ENCODE results near the gene ZNRF1. TPM values are rescaled to one million over a fixed set of nuclear protein-coding genes. Genes with fewer than 3 reads are reported as not detected.

Gene ZNRF1
- total and polyA plus RNA-seq, 3 donors from 2014 or later, result 51.8 to 93.0 (median 90.4) TPM

- intact Hi-C loops (cut with DNase I; ENCODE audit: low total_unique reads), result loop anchor here (2.0 kb wide), 1 partner anchor 113 kb away; the partner anchor contains the start of gene ZNRF1
- Histone ChIP-seq H3K4me1 (peaks cover 44% of the 10 kb centered on the region), H3K9me3 (no peaks in the 10 kb centered on the region), H3K27me3 (no peaks in the 10 kb centered on the region), H3K4me3 (no peak overlapping the region), H3K27ac (no peak overlapping the region), H3K36me3 (ENCODE audit: low read depth, missing control alignments) (no peaks in the 10 kb centered on the region)
- TF ChIP-seq, protein P1, sequence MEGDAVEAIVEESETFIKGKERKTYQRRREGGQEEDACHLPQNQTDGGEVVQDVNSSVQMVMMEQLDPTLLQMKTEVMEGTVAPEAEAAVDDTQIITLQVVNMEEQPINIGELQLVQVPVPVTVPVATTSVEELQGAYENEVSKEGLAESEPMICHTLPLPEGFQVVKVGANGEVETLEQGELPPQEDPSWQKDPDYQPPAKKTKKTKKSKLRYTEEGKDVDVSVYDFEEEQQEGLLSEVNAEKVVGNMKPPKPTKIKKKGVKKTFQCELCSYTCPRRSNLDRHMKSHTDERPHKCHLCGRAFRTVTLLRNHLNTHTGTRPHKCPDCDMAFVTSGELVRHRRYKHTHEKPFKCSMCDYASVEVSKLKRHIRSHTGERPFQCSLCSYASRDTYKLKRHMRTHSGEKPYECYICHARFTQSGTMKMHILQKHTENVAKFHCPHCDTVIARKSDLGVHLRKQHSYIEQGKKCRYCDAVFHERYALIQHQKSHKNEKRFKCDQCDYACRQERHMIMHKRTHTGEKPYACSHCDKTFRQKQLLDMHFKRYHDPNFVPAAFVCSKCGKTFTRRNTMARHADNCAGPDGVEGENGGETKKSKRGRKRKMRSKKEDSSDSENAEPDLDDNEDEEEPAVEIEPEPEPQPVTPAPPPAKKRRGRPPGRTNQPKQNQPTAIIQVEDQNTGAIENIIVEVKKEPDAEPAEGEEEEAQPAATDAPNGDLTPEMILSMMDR (IDR thresholded peaks at IDR 0.05), result peak in 1 of 3 experiments; percentile 6
- TF ChIP-seq POLR2A (IDR thresholded peaks at IDR 0.05), result no peak
- no peak for DNase-seq
- WGBS, 2 donors, result 48 to 63% methylated on average over 1 to 7 of the region's 7 CpGs
These were observed 112.7 kb downstream of the ZNRF1 start for GRCh38 chr16:75111514-75111940.

- TF ChIP-seq POLR2A (IDR thresholded peaks at IDR 0.05), result no peak
- TF ChIP-seq, protein P1 (IDR thresholded peaks at IDR 0.05), result no peak
- DNase-seq, result no peak
- Histone ChIP-seq H3K9me3 (no peaks in the 10 kb centered on the region), H3K36me3 (ENCODE audit: low read depth, missing control alignments) (no peaks in the 10 kb centered on the region), H3K4me3 (no peak overlapping the region), H3K27ac (no peak overlapping the region), H3K4me1 (peaks cover 44% of the 10 kb centered on the region), H3K27me3 (no peaks in the 10 kb centered on the region)
- 40 to 49% methylated on average over 21 to 26 of the region's 26 CpGs for WGBS, 2 donors
- intact Hi-C loops (cut with DNase I; ENCODE audit: low total_unique reads), result loop anchor here (2.0 kb wide), 1 partner anchor 113 kb away; the partner anchor contains the start of gene ZNRF1
These were observed 113.3 kb downstream of the ZNRF1 start for GRCh38 chr16:75111961-75112733.

DNA sequence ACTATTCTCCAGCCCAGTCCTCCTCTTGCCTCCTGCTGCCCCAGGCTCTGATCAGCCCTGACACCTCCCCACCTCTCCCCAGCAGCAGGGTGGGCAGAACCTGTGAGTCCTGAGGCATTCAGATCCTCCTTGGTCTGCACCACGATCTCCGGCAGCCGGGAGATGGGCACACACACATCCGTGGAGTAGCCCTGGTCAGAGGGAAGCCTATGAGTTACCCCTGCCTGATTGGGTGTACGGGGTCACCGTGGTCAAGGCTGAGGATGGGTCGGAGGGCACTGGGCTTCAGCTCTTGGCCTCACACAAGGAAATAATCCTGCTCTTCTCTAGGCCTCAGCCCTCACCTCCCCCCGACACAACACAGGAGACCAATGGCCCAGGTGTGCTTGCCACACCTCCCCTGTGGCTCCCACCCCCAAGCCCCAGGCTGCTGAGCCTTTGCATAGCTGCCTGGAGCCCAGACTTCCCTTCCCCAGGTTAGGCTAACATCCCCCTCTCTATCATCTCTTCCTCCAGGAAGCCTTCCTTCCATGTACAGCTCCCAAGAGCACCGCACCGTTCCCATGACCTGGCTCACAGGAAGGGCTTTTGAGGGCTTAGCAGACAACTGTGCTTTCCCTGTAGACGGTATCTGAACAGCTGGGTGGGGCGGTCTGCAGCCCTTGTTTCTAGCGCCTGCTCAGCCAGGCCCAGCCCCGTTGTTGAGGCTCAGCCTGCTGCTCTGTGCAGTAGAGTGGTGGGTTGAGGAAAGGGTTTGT lies 114.1 kb downstream of the ZNRF1 start:
- H3K4me1 ChIP-seq, result peaks cover 44% of the 10 kb centered on the region
- no peak overlapping the region for H3K27ac ChIP-seq
- no peaks in the 10 kb centered on the region for H3K27me3 ChIP-seq
- WGBS, 2 donors, result 68 to 72% methylated on average over 12 to 14 of the region's 14 CpGs
- H3K9me3 ChIP-seq, result no peaks in the 10 kb centered on the region
- TF ChIP-seq, protein P1 (IDR thresholded peaks at IDR 0.05), result no peak
- no peak for TF ChIP-seq POLR2A (IDR thresholded peaks at IDR 0.05)
- H3K36me3 ChIP-seq (ENCODE audit: low read depth, missing control alignments), result no peaks in the 10 kb centered on the region
- intact Hi-C loops (cut with DNase I; ENCODE audit: low total_unique reads), result no loop called here
- H3K4me3 ChIP-seq, result no peak overlapping the region
- DNase-seq, result no peak

DNA sequence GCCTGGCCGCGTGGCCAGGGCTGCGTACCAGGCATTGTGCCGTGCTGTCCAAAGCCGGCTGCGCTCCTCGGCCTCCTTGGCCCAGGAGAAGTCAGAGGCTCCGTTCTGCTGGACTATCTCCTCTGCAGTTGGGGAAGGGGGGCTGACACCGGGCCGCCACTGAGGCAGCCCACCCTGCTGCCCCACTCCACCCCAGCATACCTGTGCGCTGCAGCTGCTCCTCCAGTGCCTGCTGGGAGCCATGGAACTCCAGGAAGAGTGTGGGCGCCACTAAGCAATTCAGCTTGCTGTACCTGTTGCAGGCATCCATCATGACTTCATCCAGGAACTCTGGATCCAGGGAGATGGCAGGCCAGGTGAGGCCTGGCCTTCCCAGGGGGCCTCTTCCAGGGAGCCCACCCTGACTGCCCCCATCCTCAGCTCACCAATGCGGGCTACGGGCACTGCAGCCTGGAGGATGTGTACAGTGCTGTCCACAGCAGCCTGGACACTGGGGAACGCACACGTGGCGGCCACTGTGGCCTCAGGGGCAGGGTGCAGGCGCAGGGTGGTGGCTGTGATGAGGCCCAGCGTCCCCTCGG lies 114.8 kb downstream of the ZNRF1 start:
- Histone ChIP-seq H3K27me3 (no peaks in the 10 kb centered on the region), H3K4me1 (peaks cover 41% of the 10 kb centered on the region)
- 86% methylated on average over 20 of the region's 20 CpGs; no CpG with 5 or more reads in 1 of the 2 donors for WGBS, 2 donors

More for the DNA sequence above, 114.8 kb downstream of the ZNRF1 start:
- no peaks in the 10 kb centered on the region for H3K9me3 ChIP-seq
- H3K4me3 ChIP-seq, result no peak overlapping the region
- no peak for TF ChIP-seq POLR2A (IDR thresholded peaks at IDR 0.05)
- TF ChIP-seq, protein P1 (IDR thresholded peaks at IDR 0.05), result no peak
- intact Hi-C loops (cut with DNase I; ENCODE audit: low total_unique reads), result no loop called here
- H3K27ac ChIP-seq, result no peak overlapping the region
- DNase-seq, result no peak
- H3K36me3 ChIP-seq (ENCODE audit: low read depth, missing control alignments), result no peaks in the 10 kb centered on the region

Measured in testis (tissue), 3 donors.